T-helper 1 cell (primary cell): ENCODE results near the gene IDH1.
A peak's percentile ranks its signal among the peaks of the same experiment; 100 is the strongest.
"Not testable (repeated sequence)": the region's sequence is repeated elsewhere in the genome, so short reads cannot be mapped to it uniquely, and the experiment has no call there.

Experiments
- DNase-seq, 5 donors: peaks; one replicate each; pipeline ENCODE4 v3.0.0-alpha.2; 2012 to 2020
- total RNA-seq, 4 donors: gene quantifications; one replicate each; lab custom pipeline; 2026; lab: John Stamatoyannopoulos, UW

IDH1 gene
- 5.2 to 10.2 (median 9.0) reads per million in 4 donors for total RNA-seq

GRCh38 chr2:208254871-208255556, at the start of gene IDH1:
Gene IDH1, minus strand, starts transcription at chr2:208255071. Its CDS starts 3,520 bp downstream, at chr2:208251551.
- peak; percentile 85 to 95 (median 89) for DNase-seq

- DNase-seq = no peak
Measured at GRCh38 chr2:208304157-208304556, 49.3 kb upstream of the IDH1 start.

DNA sequence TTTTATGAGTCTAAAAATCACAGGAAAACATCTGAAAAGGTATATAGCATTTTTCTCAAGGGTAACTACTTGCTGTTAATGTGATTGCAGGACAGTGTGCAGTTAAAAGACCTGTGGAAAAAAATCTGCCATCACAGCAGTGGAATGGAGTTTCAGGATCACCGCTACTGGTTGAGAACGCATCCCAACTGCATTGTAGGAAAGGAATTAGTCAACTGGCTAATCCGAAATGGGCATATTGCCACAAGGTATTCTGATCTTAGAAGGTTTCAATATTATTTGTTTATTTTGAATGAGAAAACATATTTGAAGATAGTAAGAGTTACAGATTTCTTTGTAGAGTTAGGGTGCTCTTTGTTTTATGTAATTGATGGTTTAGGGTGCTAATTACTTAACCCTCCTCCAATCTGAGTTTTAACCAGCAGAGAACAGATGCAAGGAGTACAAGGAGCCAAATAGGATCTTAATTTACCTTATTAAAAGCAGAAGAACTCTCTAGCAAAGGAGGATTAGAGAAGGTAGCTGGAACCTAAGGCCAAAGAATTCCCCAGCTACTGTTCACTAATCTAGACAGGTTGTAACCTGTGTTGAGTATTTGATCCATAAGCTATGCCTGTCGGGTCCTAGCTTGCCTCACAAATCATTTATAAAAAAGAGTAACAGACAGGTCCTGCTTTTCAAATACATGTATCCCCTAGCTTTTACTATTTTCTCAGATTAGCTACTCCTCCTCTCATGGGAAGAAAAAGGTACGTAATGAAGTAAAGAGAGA, 46.2 kb upstream of the IDH1 start:
- no peak for DNase-seq

- no peak for DNase-seq
Measured at GRCh38 chr2:208297961-208298360, 43.1 kb upstream of the IDH1 start.

- no peak for DNase-seq
Measured at GRCh38 chr2:208296610-208297009, 41.7 kb upstream of the IDH1 start.

DNA sequence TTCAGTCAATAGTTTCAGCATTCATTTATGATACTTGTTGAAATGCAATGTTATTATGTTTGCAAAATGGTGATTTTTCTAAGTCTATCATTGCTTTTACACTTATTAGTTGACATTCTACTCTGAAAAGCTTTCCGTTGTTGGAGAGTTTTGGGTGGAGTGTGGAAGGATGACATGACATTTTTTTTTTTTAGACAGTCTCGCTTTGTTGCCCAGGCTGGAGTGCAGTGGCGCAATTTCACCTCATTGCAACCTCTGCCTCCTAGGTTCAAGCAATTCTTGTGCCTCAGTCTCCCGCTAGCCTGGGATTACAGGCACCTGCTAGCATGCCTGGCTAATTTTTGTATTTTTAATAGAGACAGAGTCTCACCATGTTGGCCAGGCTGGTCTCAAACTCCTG, 41.0 kb upstream of the IDH1 start:
- no peak for DNase-seq

DNA sequence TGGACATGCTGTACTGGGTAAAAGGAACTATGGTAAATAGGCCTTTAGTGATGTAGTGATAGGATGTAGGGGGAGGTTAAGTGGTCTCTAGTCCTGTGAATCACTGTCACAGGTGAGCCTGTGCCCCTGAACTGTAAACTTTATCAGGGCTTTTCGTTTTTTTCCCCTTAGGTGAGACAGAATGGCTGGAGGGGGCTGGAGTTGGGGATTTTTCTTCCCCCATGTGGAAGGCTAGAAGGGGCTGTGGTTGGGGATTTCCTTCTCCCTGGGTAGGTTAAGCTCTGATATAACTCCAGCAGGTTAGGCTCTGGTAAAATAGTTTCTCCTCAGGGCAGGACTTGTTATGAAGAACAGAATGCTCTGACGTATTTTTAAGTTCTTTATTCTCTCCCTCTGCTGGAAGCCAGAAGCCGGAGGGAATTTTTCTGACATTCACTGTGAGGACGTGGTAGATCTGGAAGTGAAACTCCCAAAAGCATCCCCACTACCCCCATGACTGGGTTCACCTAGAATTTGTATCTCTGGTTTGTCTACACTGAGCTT, 39.7 kb upstream of the IDH1 start:
- DNase-seq = no peak

GRCh38 chr2:208285853-208286252, 31.0 kb upstream of the IDH1 start:
- DNase-seq = no peak

- no peak for DNase-seq
Measured at GRCh38 chr2:208280933-208281332, 26.1 kb upstream of the IDH1 start.

- DNase-seq = no peak
Measured at GRCh38 chr2:208280234-208280633, 25.4 kb upstream of the IDH1 start.

- DNase-seq = no peak
Measured at GRCh38 chr2:208279236-208279635, 24.4 kb upstream of the IDH1 start.

DNA sequence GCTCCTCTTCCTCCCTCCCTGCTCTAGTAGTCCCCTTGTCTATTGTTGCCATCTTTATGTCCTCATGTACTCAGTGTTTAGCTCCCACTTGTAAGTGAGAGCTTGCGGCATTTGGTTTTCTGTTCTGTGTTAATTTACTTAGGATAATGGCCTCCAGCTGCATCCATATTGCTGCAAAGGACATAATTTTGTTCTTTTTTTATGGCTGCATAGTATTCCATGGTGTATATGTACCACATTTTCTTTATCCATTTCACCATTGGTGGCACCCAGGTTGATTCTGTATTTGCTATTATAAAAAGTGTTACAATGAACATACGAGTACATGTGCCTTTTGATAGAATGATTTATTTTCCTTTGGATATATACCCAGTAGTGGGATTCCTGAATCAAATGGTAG, 23.7 kb upstream of the IDH1 start:
- no peak for DNase-seq

GRCh38 chr2:208274748-208275147, 19.9 kb upstream of the IDH1 start:
- no peak for DNase-seq

GRCh38 chr2:208269091-208269490, 14.2 kb upstream of the IDH1 start:
- no peak for DNase-seq

GRCh38 chr2:208268156-208268952, 13.5 kb upstream of the IDH1 start:
- no peak for DNase-seq

DNA sequence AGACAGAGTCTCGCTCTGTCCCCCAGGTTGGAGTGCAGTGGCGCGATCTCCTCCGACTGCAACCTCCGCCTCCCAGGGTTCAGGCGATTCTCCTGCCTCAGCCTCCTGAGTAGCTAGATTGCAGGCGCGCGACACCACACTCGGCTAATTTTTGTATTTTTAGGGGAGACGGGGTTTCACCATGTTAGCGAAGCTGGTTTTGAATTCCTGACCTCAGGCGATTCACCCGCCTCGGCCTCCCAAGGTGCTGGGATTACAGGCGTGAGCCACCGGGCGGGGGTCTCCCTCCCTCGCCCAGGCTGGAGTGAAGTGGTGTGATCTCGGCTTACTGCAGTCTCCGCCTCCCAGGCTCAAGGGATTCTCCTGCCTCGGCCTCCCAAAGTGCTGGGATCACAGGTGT, 12.7 kb upstream of the IDH1 start:
- DNase-seq = not testable (repeated sequence)

DNA sequence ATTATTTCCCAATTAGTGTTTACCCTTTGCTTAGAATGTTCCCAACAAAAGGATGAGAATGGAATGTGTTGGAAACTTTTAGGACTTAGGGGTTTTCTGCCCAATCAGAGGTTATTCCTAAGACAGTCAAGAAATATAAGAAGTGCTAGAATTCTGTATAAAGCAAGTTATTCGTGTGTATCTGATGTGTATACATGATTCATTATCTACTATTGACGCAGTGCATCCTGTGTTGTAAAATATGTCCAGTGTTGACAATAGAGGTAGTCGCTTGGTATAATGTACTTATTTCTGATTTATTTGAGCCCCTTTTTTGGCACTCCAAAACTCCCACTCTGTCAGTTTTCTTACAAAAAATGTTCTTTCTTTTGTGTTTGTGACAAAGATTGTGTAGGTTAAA, 12.1 kb upstream of the IDH1 start:
- DNase-seq = peak in 1 of 5 donors; percentile 27

DNA sequence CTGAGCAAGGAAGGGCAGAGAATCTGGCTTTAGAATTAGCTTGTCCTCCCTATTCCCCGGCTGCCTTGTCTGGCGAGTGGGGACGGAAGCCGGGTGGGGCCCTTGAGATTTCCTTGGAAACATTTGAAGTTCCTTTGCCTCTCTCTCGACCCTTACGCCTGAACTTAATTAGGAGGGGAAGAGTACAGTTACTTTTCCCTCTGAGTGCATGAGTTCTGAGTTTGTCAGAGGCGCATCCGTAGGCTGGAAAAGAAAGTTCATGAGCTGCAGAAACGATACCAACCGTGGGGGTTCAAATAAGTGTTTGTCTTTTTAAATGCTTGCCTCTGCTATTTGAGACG, 11.7 kb upstream of the IDH1 start:
- peak in 1 of 5 donors; percentile 33 for DNase-seq

GRCh38 chr2:208265801-208266552, 11.1 kb upstream of the IDH1 start, which contains the start of gene PIKFYVE:
Gene PIKFYVE, plus strand, starts transcription at chr2:208266255. Its CDS starts 5,265 bp downstream, at chr2:208271520.
- DNase-seq = peak; percentile 75 to 97 (median 80)

DNA sequence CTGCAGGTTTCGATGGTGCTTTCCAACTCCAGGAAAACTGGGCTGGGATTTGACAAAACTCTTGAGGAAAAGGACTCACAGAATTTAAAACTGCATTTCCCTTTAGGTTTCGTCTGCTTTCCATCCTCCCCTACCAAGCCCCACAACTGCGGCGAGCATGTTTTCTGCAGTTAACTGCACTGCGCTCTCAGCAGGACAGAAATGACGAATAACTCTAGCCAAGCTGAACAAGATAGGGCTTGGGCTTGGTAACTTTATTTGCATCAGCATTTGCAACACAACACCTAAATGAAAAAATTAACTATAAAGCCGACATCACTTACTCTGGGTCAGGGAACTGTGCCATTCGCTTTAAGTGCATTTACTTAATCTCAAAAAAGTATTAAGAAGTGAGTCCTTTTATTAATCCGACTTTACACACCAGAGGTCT, 10.5 kb upstream of the IDH1 start:
- DNase-seq = peak in 4 of 5 donors; percentile 18 to 78 (median 22)

GRCh38 chr2:208256849-208257813, 2.3 kb upstream of the IDH1 start:
- DNase-seq = not testable (repeated sequence)
